ENCODE measurements around the gene B4GALT1. TPM values are rescaled to one million over a fixed set of nuclear protein-coding genes. Genes with fewer than 3 reads are reported as not detected.
A peak's percentile ranks its signal among the peaks of the same experiment; 100 is the strongest.

Gene B4GALT1
- total RNA-seq, 4 donors from 2014 or later = 40.9 to 59.6 (median 46.3) TPM

DNA sequence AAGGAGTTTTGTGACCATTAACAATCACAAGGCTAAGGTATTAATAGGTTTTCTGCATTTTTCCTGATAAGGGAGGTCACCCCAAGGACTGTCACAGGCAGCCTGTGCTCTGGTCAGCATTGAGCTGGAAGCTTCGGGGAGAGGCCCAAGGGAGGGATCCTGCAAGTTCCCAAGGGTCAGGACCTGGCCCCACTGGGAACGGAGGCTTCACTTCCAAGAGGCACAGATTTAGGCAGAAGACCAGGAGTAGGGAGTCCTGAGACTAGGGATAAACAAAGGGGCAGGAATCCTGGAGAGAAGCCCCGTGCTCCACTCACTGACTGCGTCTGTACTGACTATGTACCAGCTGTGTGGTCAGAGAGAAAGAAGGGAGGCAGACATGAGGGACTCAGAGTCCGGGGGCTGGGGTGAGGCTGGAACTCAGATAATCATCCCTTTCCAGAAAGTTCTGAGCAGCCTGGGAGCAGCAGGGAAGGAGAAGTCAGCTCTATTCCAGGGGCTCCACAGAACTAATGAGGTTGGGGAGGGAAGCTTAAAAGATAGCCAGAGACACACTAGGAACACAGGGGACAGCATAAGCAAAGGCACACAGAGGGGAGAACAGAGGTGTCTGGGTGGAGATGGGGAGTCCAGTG is 37.8 kb downstream of the B4GALT1 start:
- WGBS, 2 donors = 84 to 85% methylated on average over 5 of the region's 5 CpGs
- no peak overlapping the region for H3K4me3 ChIP-seq (ENCODE audit: low read depth, poor library complexity, severe bottlenecking)
- TF ChIP-seq CTCF (IDR thresholded peaks at IDR 0.05) = no peak
- no peak for TF ChIP-seq POLR2A (IDR thresholded peaks at IDR 0.05)
- intact Hi-C loops (cut with DNase I; ENCODE audit: low total_unique reads) = no loop called here
- peak in 1 of 2 donors; percentile 65 for DNase-seq (ENCODE audit: low spot score in 2 of 2)

DNA sequence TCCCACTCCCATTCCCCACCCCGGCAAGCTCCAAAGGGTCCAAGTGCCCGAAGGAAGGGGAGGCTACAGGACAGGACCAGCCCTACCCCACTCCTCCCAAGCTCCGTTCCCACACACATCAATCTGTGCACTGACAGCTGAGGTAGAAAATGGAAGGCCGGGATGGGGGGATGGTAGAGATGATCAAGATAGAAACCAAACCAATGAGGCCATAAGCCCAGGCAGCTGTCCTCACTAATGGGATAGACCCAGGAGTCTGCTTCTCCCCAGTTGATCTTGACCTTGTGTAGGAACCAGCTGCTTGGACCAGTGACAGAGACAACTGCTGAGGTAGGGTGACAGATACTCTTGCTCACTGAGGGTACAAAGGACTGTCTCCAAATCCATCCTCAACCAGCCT is 38.6 kb downstream of the B4GALT1 start:
- DNase-seq (ENCODE audit: low spot score in 2 of 2) = no peak
- intact Hi-C loops (cut with DNase I; ENCODE audit: low total_unique reads) = no loop called here
- TF ChIP-seq CTCF (IDR thresholded peaks at IDR 0.05) (no peak), POLR2A (IDR thresholded peaks at IDR 0.05) (no peak)
- 85 to 89% methylated on average over 4 of the region's 4 CpGs for WGBS, 2 donors
- H3K4me3 ChIP-seq (ENCODE audit: low read depth, poor library complexity, severe bottlenecking) = no peak overlapping the region

DNA sequence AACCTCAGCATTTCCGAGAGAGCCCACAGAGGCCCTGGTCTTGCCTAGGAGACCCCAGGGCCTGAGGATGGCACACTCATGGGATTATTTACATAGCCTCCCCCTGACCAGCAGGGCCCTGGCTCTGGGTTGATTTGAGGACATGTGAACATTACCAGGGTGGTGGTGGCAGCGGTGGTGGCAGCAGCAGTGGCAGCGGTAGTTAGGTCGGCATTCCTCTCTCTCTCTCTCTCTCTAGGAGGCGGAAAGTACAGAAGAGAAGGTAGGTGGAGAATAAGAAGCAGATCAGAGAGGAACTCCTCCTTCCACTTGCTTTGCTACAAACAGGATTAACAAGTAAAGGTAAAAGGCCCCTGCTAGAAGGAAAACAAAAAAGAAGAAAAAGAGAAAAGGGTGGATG is 39.3 kb downstream of the B4GALT1 start:
- WGBS, 2 donors = 65 to 70% methylated on average over 5 of the region's 5 CpGs
- no peak overlapping the region for H3K4me3 ChIP-seq (ENCODE audit: low read depth, poor library complexity, severe bottlenecking)
- TF ChIP-seq POLR2A (IDR thresholded peaks at IDR 0.05) (no peak), CTCF (IDR thresholded peaks at IDR 0.05) (no peak)
- intact Hi-C loops (cut with DNase I; ENCODE audit: low total_unique reads) = no loop called here
- DNase-seq (ENCODE audit: low spot score in 2 of 2) = no peak

DNA sequence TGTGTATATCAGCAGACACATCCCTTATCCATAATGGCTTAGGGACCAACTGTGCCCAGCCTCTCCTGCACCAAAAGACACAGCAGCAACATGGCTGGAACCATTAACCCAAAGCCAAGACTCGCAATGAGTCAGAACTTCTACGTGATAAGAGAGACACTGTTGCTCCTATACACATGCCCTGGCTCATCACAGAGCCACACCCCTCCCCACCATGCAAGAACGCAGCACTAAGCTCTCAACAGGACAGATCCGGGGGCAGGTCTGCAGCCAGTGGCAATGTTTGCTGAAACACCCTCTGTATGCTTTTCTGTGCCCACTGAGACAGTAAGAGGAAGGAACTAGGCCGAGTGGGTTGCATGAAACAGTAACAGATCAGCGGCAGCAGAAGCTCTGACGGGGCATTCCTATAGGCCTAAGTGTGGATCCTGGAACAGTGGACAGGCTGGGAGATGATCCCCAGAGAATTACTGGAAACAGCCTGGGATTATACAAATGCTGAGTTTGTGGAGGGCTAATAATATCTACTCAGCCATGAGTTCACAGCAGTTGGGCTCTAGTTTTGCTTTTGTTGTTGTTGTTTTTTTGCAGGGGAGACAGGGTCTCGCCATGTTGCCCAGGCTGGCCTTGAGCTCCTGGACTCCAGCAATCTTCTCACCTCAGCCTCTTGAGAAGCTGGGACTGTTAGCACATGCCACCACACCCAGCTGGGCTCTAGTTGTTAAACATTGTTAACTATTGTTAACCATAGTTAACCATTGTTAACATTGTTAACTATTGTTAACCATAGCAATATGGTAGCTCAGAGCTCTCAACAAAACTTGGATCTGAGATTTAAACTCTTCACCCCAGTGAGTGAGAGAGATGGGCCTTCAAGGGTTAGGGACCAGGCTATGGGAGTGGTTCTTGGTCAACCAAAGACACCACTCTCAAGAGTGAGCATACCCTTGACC is 41.0 kb downstream of the B4GALT1 start:
- intact Hi-C loops (cut with DNase I; ENCODE audit: low total_unique reads) = no loop called here
- no peak overlapping the region for H3K4me3 ChIP-seq (ENCODE audit: low read depth, poor library complexity, severe bottlenecking)
- 58 to 62% methylated on average over 8 of the region's 8 CpGs for WGBS, 2 donors
- no peak for DNase-seq (ENCODE audit: low spot score in 2 of 2)
- TF ChIP-seq CTCF (IDR thresholded peaks at IDR 0.05) (no peak), POLR2A (IDR thresholded peaks at IDR 0.05) (no peak)

DNA sequence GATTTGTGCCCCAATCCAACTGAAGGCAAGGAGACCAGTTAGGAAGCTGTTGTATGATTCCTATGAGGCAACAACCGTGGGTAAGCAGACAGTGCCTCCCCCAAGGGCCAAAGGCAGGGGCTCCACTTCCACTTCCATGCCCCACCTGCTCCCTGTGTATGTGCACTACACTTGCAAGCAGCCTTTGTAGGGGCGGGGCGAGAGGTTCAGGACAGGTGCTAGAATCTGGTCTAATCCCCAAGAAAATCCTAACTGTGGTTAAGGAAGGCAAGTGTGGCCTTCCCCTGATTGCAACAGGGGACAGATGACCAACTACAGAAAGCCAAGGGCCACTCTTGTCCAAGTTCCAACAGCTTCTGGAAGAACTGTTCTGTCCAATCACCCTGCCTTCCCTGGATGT is 41.7 kb downstream of the B4GALT1 start:
- TF ChIP-seq CTCF (IDR thresholded peaks at IDR 0.05) = no peak
- no peak for TF ChIP-seq POLR2A (IDR thresholded peaks at IDR 0.05)
- intact Hi-C loops (cut with DNase I; ENCODE audit: low total_unique reads) = no loop called here
- DNase-seq (ENCODE audit: low spot score in 2 of 2) = no peak
- 88 to 96% methylated on average over 3 of the region's 3 CpGs for WGBS, 2 donors
- H3K4me3 ChIP-seq (ENCODE audit: low read depth, poor library complexity, severe bottlenecking) = no peak overlapping the region

All from lower leg skin (tissue), 4 donors.